NCI-H748 treated with DMSO at 0.1 percent for 48 hours (cell line): ENCODE results near the gene TSPAN9.

Source experiments
- DNase-seq: peaks from one replicate; lab custom pipeline; 2025; lab: John Stamatoyannopoulos, UW

Gene TSPAN9

GRCh38 chr12:3225154-3225795, 148.1 kb downstream of the TSPAN9 start:
- no peak for DNase-seq

GRCh38 chr12:3225796-3226180, 148.6 kb downstream of the TSPAN9 start:
- no peak for DNase-seq

DNA sequence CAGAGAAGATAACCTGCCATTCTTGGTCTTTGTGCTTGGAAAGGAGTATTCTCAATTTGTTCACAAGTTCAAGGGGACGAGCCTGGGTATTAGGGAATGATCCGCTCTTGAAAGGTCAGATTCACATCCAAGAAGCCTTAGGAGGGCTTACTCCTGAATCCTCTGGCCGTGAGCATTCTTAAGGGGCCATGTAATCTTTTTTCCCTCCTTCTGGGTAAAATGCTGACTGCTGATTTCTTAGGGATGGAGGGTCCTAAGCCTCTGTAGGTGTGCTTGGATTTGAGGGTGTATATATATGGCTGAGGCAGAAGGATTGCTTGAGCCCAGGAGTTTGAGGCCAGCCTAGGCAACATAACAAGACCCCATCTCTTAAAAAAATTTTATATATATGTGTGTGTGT, 149.1 kb downstream of the TSPAN9 start:
- DNase-seq: no peak

- DNase-seq: no peak
These were observed 150.1 kb downstream of the TSPAN9 start for GRCh38 chr12:3227076-3227975.

GRCh38 chr12:3228552-3228951, 151.4 kb downstream of the TSPAN9 start:
- no peak for DNase-seq

- no peak for DNase-seq
These were observed 152.4 kb downstream of the TSPAN9 start for GRCh38 chr12:3229577-3229976.

DNA sequence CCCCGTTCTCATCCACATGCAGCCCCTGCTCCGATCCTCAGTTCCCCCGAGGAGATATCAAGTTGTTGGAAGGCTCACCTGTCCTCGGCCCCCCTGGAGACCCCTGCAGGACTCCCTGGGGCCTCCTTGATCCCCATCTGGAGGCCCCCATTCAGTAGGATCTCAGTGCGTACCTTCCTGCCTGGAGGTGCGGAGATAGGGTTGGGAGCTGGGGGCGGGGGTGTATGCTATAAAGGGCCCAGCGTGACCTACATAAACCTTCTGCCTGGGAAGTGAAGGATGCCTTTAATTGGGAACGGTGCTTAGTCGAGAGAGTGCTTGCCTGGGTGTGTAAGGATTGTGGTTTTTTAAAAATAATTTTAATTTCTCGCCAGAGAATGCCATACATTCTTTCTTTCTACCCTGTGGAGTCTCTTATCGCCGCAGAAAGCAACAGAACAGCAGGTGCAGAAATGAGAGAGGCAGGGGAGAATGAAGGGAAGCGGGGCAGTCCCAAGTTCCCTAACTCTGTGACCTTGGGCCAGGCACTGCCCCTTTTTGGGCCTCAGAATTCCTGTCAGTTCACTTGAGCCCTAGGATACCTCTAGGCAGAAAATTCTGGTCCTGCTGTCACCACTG, 153.7 kb downstream of the TSPAN9 start:
- DNase-seq: no peak

GRCh38 chr12:3231399-3231876, 154.3 kb downstream of the TSPAN9 start:
- no peak for DNase-seq

GRCh38 chr12:3233797-3234196, 156.6 kb downstream of the TSPAN9 start:
- no peak for DNase-seq

DNA sequence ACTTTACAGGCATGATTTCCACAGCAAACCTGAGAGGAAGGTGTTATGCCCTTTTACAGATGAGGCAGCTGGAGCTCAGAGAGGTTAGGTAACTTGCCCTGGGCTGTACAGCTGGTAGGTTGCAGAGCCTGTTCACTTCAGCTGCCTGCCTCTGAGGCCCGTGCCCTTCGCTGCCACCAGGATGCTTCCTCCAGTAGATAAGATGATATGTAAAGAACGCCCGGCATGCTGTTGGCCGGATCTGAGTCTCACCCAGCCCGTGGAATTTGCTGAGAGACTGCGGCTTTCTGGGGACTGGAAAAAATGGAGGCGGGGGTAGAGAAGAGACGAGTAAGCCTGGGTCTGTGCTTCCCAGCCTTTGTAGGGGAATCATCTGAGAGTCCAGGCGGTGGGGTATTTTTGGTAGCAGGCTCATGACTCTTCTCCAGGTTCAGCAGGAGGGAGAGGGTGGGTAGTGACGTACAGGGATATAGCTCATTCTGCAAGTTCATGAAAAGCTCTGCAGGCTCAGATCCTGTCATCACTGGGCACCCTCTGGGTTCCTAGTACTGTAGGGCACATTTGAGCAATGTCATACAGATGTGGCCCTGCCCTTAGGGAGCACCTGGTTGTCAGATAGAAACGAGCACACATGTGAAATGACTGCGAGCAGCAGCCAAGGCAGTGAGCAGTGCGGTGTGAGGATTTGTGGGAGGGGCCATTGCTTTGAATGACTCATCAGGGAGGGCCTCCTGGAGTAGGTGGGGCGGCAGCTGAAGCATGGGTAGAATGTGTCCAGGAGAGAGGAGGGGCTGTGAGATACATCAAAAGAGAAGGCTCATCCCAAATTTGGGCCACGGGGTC, 159.4 kb downstream of the TSPAN9 start:
- DNase-seq: no peak

DNA sequence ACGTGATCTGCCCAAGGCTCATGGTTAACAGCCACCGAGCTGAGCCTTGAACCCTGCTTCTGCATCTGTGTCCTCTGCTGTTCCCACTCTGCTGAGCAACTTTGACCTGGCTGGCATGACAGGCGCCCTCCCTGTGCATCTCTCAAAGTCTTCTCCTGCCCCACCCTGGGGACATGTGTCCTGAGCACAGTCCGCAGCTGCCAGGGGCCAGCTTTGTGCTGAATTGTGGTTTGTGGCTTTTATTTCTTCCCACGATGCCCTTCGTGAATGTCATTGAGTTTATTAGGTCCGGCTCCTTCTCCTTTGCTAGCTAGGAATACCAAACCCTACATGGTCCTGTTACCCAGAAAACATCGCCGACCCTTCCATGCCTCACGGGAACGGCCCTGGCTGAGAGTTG, 161.0 kb downstream of the TSPAN9 start:
- no peak for DNase-seq

GRCh38 chr12:3241621-3242020, 164.4 kb downstream of the TSPAN9 start:
- DNase-seq: no peak

DNA sequence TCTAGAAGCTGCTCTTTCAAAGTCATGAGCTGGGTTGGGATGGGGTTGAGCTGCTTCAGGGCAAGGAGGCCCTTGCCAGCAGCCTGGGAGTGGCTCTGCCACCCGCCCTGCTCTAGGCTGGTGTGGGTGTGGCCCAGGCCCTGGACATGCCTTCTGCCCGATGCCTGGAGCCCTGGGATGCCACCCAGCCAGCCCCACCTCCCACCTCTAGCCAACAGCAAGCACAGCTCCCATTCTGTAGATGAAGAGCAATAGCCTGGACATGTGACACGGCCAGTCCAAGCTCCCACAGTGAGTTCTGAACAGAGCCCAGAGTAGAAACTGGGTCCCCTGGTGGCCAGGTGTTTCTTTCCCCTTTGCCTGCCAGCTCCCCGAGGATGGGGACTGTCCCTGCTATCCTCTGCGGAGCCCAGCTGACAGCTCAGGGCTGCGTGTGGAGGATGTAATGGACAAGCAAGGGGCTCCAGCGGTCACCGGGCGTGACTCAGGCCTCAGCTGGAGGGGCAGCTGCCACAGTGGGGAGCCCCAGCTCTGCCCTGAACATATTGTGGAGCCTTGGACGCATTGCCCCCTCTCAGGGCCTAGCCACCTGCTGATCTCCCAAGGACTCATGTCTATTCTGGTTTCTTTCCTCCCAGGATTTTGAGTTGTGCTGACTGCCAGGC, 165.2 kb downstream of the TSPAN9 start:
- no peak for DNase-seq

DNA sequence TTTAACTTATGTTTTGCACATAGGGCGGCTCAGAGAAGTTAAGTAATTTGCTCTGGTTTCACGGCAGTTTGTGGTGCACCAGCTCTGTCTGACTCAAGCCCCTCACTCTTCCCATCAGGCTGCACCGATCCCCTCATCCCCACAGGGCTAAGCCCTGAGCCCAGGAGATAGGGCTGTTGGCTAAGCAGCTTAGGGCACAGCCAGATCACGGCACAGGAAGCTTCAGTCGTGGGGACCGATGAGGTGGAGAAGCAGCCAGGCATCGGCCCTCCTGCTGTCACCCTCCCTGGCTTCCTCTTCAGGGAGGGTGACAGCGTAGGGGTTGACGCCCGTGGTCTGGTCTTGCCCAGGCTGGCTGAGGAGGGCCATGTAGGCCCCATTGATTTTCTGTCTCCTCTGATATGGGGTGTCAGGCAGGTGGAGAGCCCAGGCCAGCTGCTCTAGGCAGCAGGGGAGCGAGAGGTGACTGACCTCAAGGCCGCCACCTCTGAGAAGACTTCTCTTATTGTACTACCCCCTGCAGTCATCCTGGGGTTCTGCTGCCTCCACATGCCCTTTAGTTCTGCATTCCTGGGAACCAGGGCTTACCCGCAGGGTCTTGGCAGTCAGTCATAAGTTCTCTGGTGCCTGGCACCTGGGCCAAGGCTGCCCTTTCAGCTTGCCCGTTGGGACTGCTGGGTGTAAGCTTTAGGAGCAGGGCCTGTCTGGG, 166.4 kb downstream of the TSPAN9 start:
- no peak for DNase-seq

DNA sequence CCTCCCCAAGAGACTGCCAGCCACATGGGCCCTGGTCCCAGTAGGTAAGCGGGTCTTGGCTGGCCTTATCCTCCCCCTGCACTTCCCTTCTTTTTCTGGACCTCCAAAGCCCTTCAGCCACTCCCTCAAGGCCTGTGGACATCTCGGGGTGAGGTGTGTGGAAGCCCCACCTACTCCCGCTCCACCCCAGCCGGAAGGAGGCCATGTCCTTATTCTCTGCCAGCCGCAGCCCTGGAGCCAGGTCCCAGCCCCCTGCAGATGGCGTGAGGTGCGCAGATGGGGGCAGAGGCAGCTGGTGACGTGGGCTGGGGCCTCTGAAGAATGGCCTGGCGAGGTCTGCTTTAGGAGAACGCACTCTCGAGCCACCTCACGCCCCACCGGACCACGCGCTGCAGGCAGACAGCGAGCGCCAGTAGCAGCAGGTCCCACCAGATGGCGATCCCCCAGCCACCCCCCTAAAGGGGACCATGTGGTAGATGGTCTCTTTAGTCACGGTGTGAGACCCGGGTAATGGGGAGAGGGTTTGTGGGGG, 167.1 kb downstream of the TSPAN9 start:
- DNase-seq: no peak

- no peak for DNase-seq
These were observed 169.1 kb downstream of the TSPAN9 start for GRCh38 chr12:3246253-3246652.

- DNase-seq: no peak
These were observed 169.9 kb downstream of the TSPAN9 start for GRCh38 chr12:3247077-3247476.

DNA sequence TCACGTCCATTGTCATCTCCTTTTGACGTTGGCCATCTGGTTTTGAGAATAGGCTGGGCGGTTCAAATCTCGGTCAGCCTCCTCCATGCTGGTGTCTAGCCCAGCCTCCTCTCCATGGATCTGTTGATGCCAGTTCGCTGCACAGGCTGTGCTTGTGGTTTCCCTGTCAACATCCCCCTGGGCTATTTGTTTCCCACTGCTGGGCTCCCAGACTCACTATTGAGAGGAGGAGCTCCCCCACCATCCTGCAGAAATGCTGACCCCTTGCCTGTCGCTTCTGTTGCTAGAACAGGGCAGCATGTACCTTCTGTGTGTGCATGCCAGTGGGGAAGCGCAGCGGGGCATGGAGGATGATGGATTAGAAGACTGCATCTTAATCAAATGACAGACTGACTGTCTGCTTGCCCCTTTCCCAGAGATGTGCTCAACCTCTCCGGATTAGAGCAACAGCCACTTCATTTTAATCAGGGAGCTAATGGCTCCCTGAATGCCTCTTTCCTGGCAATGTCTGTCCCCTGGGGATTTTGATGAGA, 170.5 kb downstream of the TSPAN9 start:
- no peak for DNase-seq

DNA sequence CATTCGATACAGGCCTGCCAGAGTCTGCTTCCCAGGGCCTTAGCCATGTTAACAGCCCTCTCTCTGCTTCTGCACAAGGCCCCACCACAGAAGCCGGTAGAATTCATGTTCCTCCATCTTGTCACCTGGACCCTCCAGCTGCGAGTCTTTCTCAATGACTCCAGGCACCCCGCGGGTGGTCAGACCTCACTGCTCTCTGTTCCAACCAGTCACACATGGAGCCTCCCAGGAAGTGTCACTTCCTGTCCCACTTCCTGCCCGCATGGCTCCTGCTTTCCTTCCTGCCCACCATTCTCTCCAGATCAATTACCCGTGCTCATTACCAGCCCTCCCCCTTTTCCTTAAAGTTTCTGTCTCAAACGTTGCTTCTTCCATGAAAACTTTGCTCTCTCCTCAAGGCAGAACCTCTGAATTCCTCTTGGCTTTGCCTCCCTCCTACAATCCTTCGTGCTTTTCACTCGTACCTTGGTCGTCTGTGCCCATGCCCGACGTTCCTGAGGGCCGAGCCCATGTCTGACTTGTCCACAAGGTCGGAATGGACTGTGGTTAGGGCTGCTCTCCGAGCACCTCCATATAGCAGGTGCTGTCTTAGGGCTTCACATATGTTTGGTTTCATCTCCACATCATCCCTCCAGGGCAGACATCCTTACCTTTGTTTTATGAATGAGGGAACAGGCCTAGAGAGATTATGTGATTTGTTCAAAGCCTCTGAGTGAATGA, 172.1 kb downstream of the TSPAN9 start:
- DNase-seq: no peak

- DNase-seq: no peak
These were observed 172.9 kb downstream of the TSPAN9 start for GRCh38 chr12:3250034-3250433.
